Measurements from ENCODE around the gene CST11. TPM values are rescaled to one million over a fixed set of nuclear protein-coding genes. Genes with fewer than 3 reads are reported as not detected.
A peak's percentile ranks its signal among the peaks of the same experiment; 100 is the strongest.

CST11 gene
- polyA plus RNA-seq, 1 donor (not counting 4 experiments of a cell fraction or from before 2014, with no cell fraction given): not detected

DNA sequence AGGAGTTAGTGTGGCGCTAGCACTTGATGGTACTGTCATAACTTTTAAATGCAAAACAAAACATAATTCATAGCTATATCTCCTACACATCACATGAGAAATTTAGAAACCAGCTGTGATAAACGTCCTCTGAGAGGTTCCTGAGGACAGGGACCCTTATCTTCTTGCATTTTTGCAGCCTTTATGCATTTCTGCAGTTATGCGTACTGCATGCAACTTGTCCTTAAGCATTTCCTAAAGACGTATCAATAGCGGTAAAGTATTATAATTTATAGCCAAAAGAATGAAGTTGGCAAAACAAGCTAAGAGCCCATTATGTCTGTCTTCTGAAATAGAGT, 33.0 kb downstream of the CST11 start:
- TF ChIP-seq, protein P1, sequence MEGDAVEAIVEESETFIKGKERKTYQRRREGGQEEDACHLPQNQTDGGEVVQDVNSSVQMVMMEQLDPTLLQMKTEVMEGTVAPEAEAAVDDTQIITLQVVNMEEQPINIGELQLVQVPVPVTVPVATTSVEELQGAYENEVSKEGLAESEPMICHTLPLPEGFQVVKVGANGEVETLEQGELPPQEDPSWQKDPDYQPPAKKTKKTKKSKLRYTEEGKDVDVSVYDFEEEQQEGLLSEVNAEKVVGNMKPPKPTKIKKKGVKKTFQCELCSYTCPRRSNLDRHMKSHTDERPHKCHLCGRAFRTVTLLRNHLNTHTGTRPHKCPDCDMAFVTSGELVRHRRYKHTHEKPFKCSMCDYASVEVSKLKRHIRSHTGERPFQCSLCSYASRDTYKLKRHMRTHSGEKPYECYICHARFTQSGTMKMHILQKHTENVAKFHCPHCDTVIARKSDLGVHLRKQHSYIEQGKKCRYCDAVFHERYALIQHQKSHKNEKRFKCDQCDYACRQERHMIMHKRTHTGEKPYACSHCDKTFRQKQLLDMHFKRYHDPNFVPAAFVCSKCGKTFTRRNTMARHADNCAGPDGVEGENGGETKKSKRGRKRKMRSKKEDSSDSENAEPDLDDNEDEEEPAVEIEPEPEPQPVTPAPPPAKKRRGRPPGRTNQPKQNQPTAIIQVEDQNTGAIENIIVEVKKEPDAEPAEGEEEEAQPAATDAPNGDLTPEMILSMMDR (optimal IDR thresholded peaks at IDR 0.05 in 1 of 3, IDR thresholded peaks at IDR 0.05 in 1 of 3, conservative IDR thresholded peaks at IDR 0.05 in 1 of 3; ENCODE audit: extremely low read depth in 1 of 3, insufficient read depth in 2 of 3, low read length in 3 of 3): no peak
- TF ChIP-seq EZH2 (IDR thresholded peaks at IDR 0.05; ENCODE audit: low read length): no peak
- H3K9ac ChIP-seq (ENCODE audit: control insufficient read depth, extremely low read depth, insufficient read depth, low read length): peak overlapping the region; percentile 92
- peak; percentile 48 for FAIRE-seq
- H3K9me3 ChIP-seq (ENCODE audit: control insufficient read depth, low read depth, low read length): no peaks in the 10 kb centered on the region
- dilution Hi-C loops (cut with MboI; ENCODE audit: extremely low pct_ligation_motif_present, low sequenced_read_pairs): loop anchor here (25.0 kb wide), 1 partner anchor 193 kb away; the partner anchor contains the start of gene CST9
- no peak for DNase-seq (ENCODE audit: low read depth, low spot score)
- peak overlapping the region; percentile 49 for H2AFZ ChIP-seq (ENCODE audit: control insufficient read depth, low read length)
- H3K9me1 ChIP-seq (ENCODE audit: control insufficient read depth, extremely low read depth, insufficient read depth, low read length): no peaks in the 10 kb centered on the region
- peak overlapping the region; percentile 96 for H3K4me2 ChIP-seq (ENCODE audit: control insufficient read depth, extremely low read depth, insufficient read depth, low read depth, low read length)
- peaks cover 16% of the 10 kb centered on the region for H3K4me1 ChIP-seq (ENCODE audit: control insufficient read depth, extremely low read depth, insufficient read depth, low read length)
- no peaks in the 10 kb centered on the region for H4K20me1 ChIP-seq (ENCODE audit: control insufficient read depth, extremely low read depth, insufficient read depth, low read length)
- peak overlapping the region; percentile 76 for H3K27ac ChIP-seq (ENCODE audit: control insufficient read depth, insufficient read depth, low read length)
- peak overlapping the region; percentile 79 to 97 (median 83) for H3K4me3 ChIP-seq (ENCODE audit: control insufficient read depth in 2 of 3, extremely low read depth in 1 of 3, insufficient read depth in 2 of 3, low read depth in 1 of 3, low read length in 3 of 3)
- no peaks in the 10 kb centered on the region for H3K36me3 ChIP-seq (ENCODE audit: control insufficient read depth in 2 of 2, extremely low read depth in 1 of 2, insufficient read depth in 2 of 2, low read length in 2 of 2)
- peaks cover 58% of the 10 kb centered on the region for H3K79me2 ChIP-seq (ENCODE audit: control insufficient read depth, insufficient read depth, low read length)
- H3K27me3 ChIP-seq (ENCODE audit: control insufficient read depth, extremely low read depth, insufficient read depth, low read length): no peaks in the 10 kb centered on the region

DNA sequence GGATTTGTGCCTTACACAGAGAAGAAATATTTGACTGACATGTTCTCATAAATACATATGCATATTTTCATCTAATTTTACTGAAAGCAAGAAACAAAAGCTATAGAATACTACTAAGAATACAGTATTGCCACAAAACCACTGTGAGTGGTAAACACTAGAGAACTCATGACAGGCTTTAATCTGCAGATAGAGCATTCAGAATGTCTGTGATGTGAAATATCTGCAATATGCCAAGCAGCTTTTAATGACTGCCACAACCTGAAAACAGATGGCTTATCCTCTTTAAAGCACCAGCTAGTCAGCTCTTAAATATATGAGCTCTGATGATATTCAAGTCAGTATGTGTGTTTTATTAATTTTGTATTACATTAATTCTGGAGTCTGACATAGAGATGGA, 34.8 kb downstream of the CST11 start:
- H3K27me3 ChIP-seq (ENCODE audit: control insufficient read depth, extremely low read depth, insufficient read depth, low read length): no peaks in the 10 kb centered on the region
- no peaks in the 10 kb centered on the region for H3K36me3 ChIP-seq (ENCODE audit: control insufficient read depth in 2 of 2, extremely low read depth in 1 of 2, insufficient read depth in 2 of 2, low read length in 2 of 2)
- H3K9ac ChIP-seq (ENCODE audit: control insufficient read depth, extremely low read depth, insufficient read depth, low read length): no peak overlapping the region
- no peak for FAIRE-seq
- TF ChIP-seq EZH2 (IDR thresholded peaks at IDR 0.05; ENCODE audit: low read length): no peak
- TF ChIP-seq, protein P1 (optimal IDR thresholded peaks at IDR 0.05 in 1 of 3, IDR thresholded peaks at IDR 0.05 in 1 of 3, conservative IDR thresholded peaks at IDR 0.05 in 1 of 3; ENCODE audit: extremely low read depth in 1 of 3, insufficient read depth in 2 of 3, low read length in 3 of 3): no peak
- H3K4me2 ChIP-seq (ENCODE audit: control insufficient read depth, extremely low read depth, insufficient read depth, low read depth, low read length): no peak overlapping the region
- H3K79me2 ChIP-seq (ENCODE audit: control insufficient read depth, insufficient read depth, low read length): peaks cover 73% of the 10 kb centered on the region
- H3K4me3 ChIP-seq (ENCODE audit: control insufficient read depth in 2 of 3, extremely low read depth in 1 of 3, insufficient read depth in 2 of 3, low read depth in 1 of 3, low read length in 3 of 3): no peak overlapping the region
- dilution Hi-C loops (cut with MboI; ENCODE audit: extremely low pct_ligation_motif_present, low sequenced_read_pairs): loop anchor here (25.0 kb wide), 1 partner anchor 194 kb away; the partner anchor contains the start of gene CST9
- no peaks in the 10 kb centered on the region for H4K20me1 ChIP-seq (ENCODE audit: control insufficient read depth, extremely low read depth, insufficient read depth, low read length)
- no peak overlapping the region for H3K27ac ChIP-seq (ENCODE audit: control insufficient read depth, insufficient read depth, low read length)
- no peak for DNase-seq (ENCODE audit: low read depth, low spot score)
- H3K9me1 ChIP-seq (ENCODE audit: control insufficient read depth, extremely low read depth, insufficient read depth, low read length): no peaks in the 10 kb centered on the region
- no peak overlapping the region for H2AFZ ChIP-seq (ENCODE audit: control insufficient read depth, low read length)
- H3K9me3 ChIP-seq (ENCODE audit: control insufficient read depth, low read depth, low read length): no peaks in the 10 kb centered on the region
- H3K4me1 ChIP-seq (ENCODE audit: control insufficient read depth, extremely low read depth, insufficient read depth, low read length): peaks cover 16% of the 10 kb centered on the region
